ENCODE data around the gene FAM76A.
"Not testable (repeated sequence)": the region's sequence is repeated elsewhere in the genome, so short reads cannot be mapped to it uniquely, and the experiment has no call there.

The FAM76A gene

GRCh38 chr1:27778056-27778455 lies 52.3 kb downstream of the FAM76A start:
- no peak for DNase-seq (ENCODE audit: low read depth)

GRCh38 chr1:27779122-27779521 lies 53.4 kb downstream of the FAM76A start:
- DNase-seq (ENCODE audit: low read depth), result no peak

- no peak for DNase-seq (ENCODE audit: low read depth)
These were observed 57.2 kb downstream of the FAM76A start for GRCh38 chr1:27782950-27783349.

DNA sequence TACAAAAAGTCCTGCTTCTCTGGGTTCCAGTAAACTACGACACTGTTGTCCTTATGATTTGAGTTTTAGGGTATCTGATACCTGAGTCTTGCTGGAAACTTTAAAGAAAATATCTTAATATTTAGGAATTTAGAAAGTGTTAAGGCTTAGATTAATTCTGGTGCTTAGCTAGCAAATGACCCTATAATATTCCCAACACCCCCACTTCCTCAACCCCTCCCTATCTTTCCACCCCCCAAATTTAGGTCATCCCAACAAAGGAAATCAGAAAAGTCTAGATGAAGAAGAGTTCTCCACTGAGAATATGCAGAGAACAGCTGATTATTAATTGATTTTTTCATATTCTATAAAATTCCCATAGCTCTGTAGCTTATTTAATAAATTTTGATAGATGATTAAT lies 58.9 kb downstream of the FAM76A start:
- DNase-seq (ENCODE audit: low read depth), result no peak

GRCh38 chr1:27785781-27786455 lies 60.2 kb downstream of the FAM76A start:
- no peak for DNase-seq (ENCODE audit: low read depth)

DNA sequence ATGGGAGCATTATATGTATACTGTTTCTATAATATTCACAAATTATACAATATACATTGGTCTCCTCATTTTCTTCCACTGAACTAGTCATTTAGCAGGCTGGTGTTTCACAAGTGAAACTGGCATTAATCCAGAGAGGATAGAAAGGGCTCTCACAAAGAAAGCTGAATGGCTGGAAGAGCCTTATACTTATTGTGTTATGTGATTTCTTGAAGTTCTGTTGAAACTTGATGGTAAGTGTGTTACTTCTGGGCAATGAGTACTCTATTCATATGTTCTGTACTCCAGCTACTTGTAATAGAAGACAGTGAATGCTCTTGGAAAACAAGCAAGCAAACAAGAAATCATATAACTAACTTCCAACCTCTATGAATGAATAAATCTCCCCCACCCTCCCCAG lies 62.1 kb downstream of the FAM76A start:
- DNase-seq (ENCODE audit: low read depth), result no peak

GRCh38 chr1:27789540-27790041 lies 63.8 kb downstream of the FAM76A start:
- DNase-seq (ENCODE audit: low read depth), result no peak

DNA sequence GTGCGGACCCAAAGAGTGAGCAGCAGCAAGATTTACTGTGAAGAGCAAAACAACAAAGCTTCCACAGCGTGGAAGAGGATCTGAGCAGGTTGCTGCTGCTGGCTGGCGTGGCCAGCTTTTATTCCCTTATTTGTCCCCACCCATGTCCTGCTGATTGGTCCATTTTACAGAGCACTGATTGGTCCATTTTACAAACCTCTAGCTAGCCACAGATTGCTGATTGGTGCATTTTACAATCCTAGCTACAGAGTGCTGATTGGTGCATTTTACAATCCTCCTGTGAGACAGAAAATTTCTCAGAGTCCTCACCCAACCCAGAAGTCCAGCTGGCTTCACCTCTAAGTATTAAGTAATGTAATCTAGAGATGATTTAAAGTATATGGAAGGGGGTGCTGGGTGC lies 64.5 kb downstream of the FAM76A start:
- DNase-seq (ENCODE audit: low read depth), result not testable (repeated sequence)

DNA sequence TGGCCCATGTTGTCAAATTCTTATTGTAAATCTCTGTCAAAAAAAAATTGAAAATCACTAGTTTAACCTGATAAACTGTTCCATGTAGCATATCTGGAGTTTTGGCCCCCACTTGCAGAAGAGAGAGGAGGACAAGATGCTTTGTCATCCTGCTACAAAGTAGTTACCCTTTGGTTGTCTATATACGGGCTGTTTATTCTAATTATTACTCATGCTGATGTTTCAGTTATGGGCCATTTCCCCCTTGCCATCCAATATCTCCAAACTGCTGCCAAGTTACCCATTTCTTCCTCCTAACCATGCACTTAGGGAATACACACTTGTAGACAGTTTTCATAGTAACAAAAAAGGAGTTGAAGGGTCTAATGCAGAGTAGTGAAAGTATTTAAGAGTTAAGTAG lies 69.8 kb downstream of the FAM76A start:
- DNase-seq (ENCODE audit: low read depth), result no peak

DNA sequence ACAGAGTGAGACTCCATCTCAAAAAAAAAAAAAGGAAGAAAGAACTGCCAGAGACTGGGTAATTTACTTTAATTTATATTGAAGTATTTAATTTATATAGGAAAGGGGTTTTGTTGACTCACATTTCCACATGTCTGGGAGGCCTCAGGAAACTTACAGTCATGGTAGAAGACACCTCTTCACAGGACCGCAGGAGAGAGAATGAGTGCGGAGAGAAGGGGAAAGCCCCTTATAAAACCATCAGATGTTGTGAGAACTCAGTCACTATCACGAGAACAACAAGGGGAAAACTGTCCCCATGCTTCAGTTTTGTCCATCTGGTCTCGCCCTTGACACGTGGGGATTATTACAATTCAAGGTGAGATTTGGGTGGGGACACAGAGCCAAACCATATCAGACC lies 79.0 kb downstream of the FAM76A start:
- DNase-seq (ENCODE audit: low read depth), result no peak

DNA sequence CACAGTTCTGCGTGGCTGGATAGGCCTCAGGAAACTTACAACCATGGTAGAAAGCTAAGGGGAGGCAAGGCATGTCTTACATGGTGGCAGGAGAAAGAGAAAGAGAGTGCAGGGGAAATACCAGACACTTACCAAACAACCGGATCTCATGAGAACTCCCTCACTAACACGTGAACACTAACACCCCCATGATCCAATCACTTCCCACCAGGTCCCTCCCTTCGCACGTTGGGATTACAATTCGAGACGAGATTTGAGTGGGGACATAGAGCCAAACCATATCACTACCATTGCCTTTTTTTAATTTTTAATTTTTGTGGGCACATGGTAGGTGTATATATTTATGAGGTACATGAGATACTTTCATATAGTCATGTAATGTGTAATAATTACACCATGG lies 81.0 kb downstream of the FAM76A start:
- DNase-seq (ENCODE audit: low read depth), result no peak

- no peak for DNase-seq (ENCODE audit: low read depth)
These were observed 81.6 kb downstream of the FAM76A start for GRCh38 chr1:27807385-27807784.

- DNase-seq (ENCODE audit: low read depth), result not testable (repeated sequence)
These were observed 82.4 kb downstream of the FAM76A start for GRCh38 chr1:27808131-27808530.

- DNase-seq (ENCODE audit: low read depth), result no peak
These were observed 84.1 kb downstream of the FAM76A start for GRCh38 chr1:27809883-27810282.

DNA sequence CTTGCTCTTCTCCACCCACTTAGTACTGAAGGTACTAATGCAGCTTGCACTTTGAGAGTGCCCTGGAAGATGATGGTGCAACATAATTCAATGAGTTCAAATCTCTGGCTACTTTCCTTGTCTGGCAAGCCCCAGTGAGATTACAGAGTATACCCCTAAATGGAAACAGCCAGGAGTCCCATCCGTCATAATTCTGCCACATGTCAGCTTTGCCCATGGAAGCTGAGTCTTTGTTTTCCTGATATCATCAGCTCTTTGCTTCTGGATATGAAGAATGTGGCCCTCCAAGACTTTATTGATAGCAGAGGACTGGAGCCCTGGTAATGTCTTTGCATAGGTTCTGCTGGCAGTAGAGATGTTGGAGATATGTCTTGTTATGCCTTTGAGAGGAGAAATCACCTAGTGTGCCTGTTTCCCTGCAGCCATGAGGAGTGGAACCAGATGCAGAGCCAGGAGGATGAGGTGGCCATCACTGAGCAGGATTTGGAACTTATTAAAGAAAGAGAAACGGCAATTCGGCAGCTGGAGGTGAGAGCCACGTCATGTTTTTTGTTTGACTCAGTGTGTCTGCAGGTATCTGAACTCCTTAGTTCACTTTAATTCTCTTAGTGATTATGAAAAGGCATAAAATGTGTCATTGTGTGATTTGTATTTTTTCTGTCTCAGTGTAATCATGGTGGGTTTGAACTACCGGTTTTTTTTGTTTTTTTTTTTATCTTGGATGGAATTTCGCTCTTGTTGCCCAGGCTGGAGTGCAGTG lies 86.2 kb downstream of the FAM76A start:
- no peak for DNase-seq (ENCODE audit: low read depth)
